Measurements from ENCODE around the gene KPNA4.
"Not testable (repeated sequence)": the region's sequence is repeated elsewhere in the genome, so short reads cannot be mapped to it uniquely, and the experiment has no call there.

Gene KPNA4

GRCh38 chr3:160565442-160566403, at the start of gene KPNA4:
Gene KPNA4, minus strand, starts transcription at chr3:160565571. Its CDS starts 289 bp downstream, at chr3:160565282.
- FAIRE-seq (peak; percentile 98), DNase-seq (ENCODE audit: insufficient read length, low spot score) (peak; percentile 95)

- DNase-seq (ENCODE audit: insufficient read length, low spot score) (no peak), FAIRE-seq (no peak)
Observed at GRCh38 chr3:160613661-160614060, 48.3 kb upstream of the KPNA4 start.

- FAIRE-seq (no peak), DNase-seq (ENCODE audit: insufficient read length, low spot score) (no peak)
Observed at GRCh38 chr3:160612386-160613075, 47.2 kb upstream of the KPNA4 start.

GRCh38 chr3:160611141-160611540, 45.8 kb upstream of the KPNA4 start:
- no peak for FAIRE-seq
- no peak for DNase-seq (ENCODE audit: insufficient read length, low spot score)

- no peak for FAIRE-seq
Observed at GRCh38 chr3:160608870-160609269, 43.5 kb upstream of the KPNA4 start.

GRCh38 chr3:160607826-160608225, 42.5 kb upstream of the KPNA4 start:
- no peak for DNase-seq (ENCODE audit: insufficient read length, low spot score)
- FAIRE-seq, result no peak

More at GRCh38 chr3:160608870-160609269, 43.5 kb upstream of the KPNA4 start:
- DNase-seq (ENCODE audit: insufficient read length, low spot score), result no peak

- FAIRE-seq, result no peak
- no peak for DNase-seq (ENCODE audit: insufficient read length, low spot score)
Observed at GRCh38 chr3:160605315-160605714, 39.9 kb upstream of the KPNA4 start.

GRCh38 chr3:160603845-160604244, 38.5 kb upstream of the KPNA4 start:
- not testable (repeated sequence) for DNase-seq (ENCODE audit: insufficient read length, low spot score); FAIRE-seq

- FAIRE-seq, result no peak
- no peak for DNase-seq (ENCODE audit: insufficient read length, low spot score)
Observed at GRCh38 chr3:160602259-160602658, 36.9 kb upstream of the KPNA4 start.

GRCh38 chr3:160601288-160601687, 35.9 kb upstream of the KPNA4 start:
- DNase-seq (ENCODE audit: insufficient read length, low spot score) (no peak), FAIRE-seq (no peak)

- FAIRE-seq (no peak), DNase-seq (ENCODE audit: insufficient read length, low spot score) (no peak)
Observed at GRCh38 chr3:160598865-160599264, 33.5 kb upstream of the KPNA4 start.

- no peak for FAIRE-seq
- no peak for DNase-seq (ENCODE audit: insufficient read length, low spot score)
Observed at GRCh38 chr3:160588023-160588422, 22.7 kb upstream of the KPNA4 start.

- FAIRE-seq, result no peak
- no peak for DNase-seq (ENCODE audit: insufficient read length, low spot score)
Observed at GRCh38 chr3:160587105-160587504, 21.7 kb upstream of the KPNA4 start.

- FAIRE-seq (no peak), DNase-seq (ENCODE audit: insufficient read length, low spot score) (no peak)
Observed at GRCh38 chr3:160586679-160587078, 21.3 kb upstream of the KPNA4 start.

- FAIRE-seq (no peak), DNase-seq (ENCODE audit: insufficient read length, low spot score) (no peak)
Observed at GRCh38 chr3:160583451-160583850, 18.1 kb upstream of the KPNA4 start.

GRCh38 chr3:160580938-160581337, 15.6 kb upstream of the KPNA4 start:
- no peak for DNase-seq (ENCODE audit: insufficient read length, low spot score)
- no peak for FAIRE-seq

GRCh38 chr3:160577556-160578195, 12.3 kb upstream of the KPNA4 start:
- DNase-seq (ENCODE audit: insufficient read length, low spot score) (no peak), FAIRE-seq (no peak)

GRCh38 chr3:160577093-160577492, 11.7 kb upstream of the KPNA4 start:
- no peak for FAIRE-seq
- DNase-seq (ENCODE audit: insufficient read length, low spot score), result no peak

GRCh38 chr3:160576621-160577020, 11.2 kb upstream of the KPNA4 start:
- DNase-seq (ENCODE audit: insufficient read length, low spot score) (no peak), FAIRE-seq (no peak)

GRCh38 chr3:160575589-160575988, 10.2 kb upstream of the KPNA4 start:
- no peak for FAIRE-seq

GRCh38 chr3:160574636-160575035, 9.3 kb upstream of the KPNA4 start:
- FAIRE-seq (no peak), DNase-seq (ENCODE audit: insufficient read length, low spot score) (no peak)

More at GRCh38 chr3:160575589-160575988, 10.2 kb upstream of the KPNA4 start:
- no peak for DNase-seq (ENCODE audit: insufficient read length, low spot score)
